ENCODE measurements around the gene NEBL.

- TF ChIP-seq, protein P1, sequence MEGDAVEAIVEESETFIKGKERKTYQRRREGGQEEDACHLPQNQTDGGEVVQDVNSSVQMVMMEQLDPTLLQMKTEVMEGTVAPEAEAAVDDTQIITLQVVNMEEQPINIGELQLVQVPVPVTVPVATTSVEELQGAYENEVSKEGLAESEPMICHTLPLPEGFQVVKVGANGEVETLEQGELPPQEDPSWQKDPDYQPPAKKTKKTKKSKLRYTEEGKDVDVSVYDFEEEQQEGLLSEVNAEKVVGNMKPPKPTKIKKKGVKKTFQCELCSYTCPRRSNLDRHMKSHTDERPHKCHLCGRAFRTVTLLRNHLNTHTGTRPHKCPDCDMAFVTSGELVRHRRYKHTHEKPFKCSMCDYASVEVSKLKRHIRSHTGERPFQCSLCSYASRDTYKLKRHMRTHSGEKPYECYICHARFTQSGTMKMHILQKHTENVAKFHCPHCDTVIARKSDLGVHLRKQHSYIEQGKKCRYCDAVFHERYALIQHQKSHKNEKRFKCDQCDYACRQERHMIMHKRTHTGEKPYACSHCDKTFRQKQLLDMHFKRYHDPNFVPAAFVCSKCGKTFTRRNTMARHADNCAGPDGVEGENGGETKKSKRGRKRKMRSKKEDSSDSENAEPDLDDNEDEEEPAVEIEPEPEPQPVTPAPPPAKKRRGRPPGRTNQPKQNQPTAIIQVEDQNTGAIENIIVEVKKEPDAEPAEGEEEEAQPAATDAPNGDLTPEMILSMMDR (IDR thresholded peaks at IDR 0.05) = no peak
- no peak for TF ChIP-seq POLR2AphosphoS5 (IDR thresholded peaks at IDR 0.05)
- no peak for TF ChIP-seq POLR2A (IDR thresholded peaks at IDR 0.05; ENCODE audit: low read depth)
- no peak for TF ChIP-seq EP300 (IDR thresholded peaks at IDR 0.05)
Measured at GRCh38 chr10:20839141-20839540, 58.0 kb downstream of the NEBL start.

Data from esophagus muscularis mucosa (tissue), 4 donors.